Measurements from ENCODE around the gene CNTNAP5. TPM values are rescaled to one million over a fixed set of nuclear protein-coding genes. Genes with fewer than 3 reads are reported as not detected.

The CNTNAP5 gene
- total RNA-seq, 1 experiment from 2014 or later = not detected

- DNase-seq (ENCODE audit: low read depth) = no peak
Measured at GRCh38 chr2:124610141-124610540, 585.1 kb downstream of the CNTNAP5 start.

GRCh38 chr2:124610866-124611265 is 585.8 kb downstream of the CNTNAP5 start:
- no peak for DNase-seq (ENCODE audit: low read depth)

- DNase-seq (ENCODE audit: low read depth) = no peak
Measured at GRCh38 chr2:124623560-124623959, 598.5 kb downstream of the CNTNAP5 start.

- DNase-seq (ENCODE audit: low read depth) = no peak
Measured at GRCh38 chr2:124625561-124625960, 600.5 kb downstream of the CNTNAP5 start.

GRCh38 chr2:124626993-124627392 is 601.9 kb downstream of the CNTNAP5 start:
- no peak for DNase-seq (ENCODE audit: low read depth)

- no peak for DNase-seq (ENCODE audit: low read depth)
Measured at GRCh38 chr2:124633812-124634211, 608.7 kb downstream of the CNTNAP5 start.

- DNase-seq (ENCODE audit: low read depth) = no peak
Measured at GRCh38 chr2:124639524-124639923, 614.4 kb downstream of the CNTNAP5 start.

GRCh38 chr2:124640221-124640750 is 615.2 kb downstream of the CNTNAP5 start:
- no peak for DNase-seq (ENCODE audit: low read depth)

- DNase-seq (ENCODE audit: low read depth) = no peak
Measured at GRCh38 chr2:124646166-124646815, 621.2 kb downstream of the CNTNAP5 start.

GRCh38 chr2:124647245-124647644 is 622.2 kb downstream of the CNTNAP5 start:
- no peak for DNase-seq (ENCODE audit: low read depth)

GRCh38 chr2:124647663-124648062 is 622.6 kb downstream of the CNTNAP5 start:
- no peak for DNase-seq (ENCODE audit: low read depth)

GRCh38 chr2:124649001-124649400 is 623.9 kb downstream of the CNTNAP5 start:
- DNase-seq (ENCODE audit: low read depth) = no peak

- DNase-seq (ENCODE audit: low read depth) = no peak
Measured at GRCh38 chr2:124652099-124652498, 627.0 kb downstream of the CNTNAP5 start.

GRCh38 chr2:124658373-124658772 is 633.3 kb downstream of the CNTNAP5 start:
- DNase-seq (ENCODE audit: low read depth) = no peak

- no peak for DNase-seq (ENCODE audit: low read depth)
Measured at GRCh38 chr2:124661558-124661957, 636.5 kb downstream of the CNTNAP5 start.

GRCh38 chr2:124662946-124663644 is 638.0 kb downstream of the CNTNAP5 start:
- DNase-seq (ENCODE audit: low read depth) = no peak

GRCh38 chr2:124663645-124663997 is 638.5 kb downstream of the CNTNAP5 start:
- DNase-seq (ENCODE audit: low read depth) = no peak

- no peak for DNase-seq (ENCODE audit: low read depth)
Measured at GRCh38 chr2:124664363-124664762, 639.3 kb downstream of the CNTNAP5 start.

GRCh38 chr2:124666976-124667375 is 641.9 kb downstream of the CNTNAP5 start:
- DNase-seq (ENCODE audit: low read depth) = no peak

- DNase-seq (ENCODE audit: low read depth) = no peak
Measured at GRCh38 chr2:124668161-124668560, 643.1 kb downstream of the CNTNAP5 start.

- DNase-seq (ENCODE audit: low read depth) = no peak
Measured at GRCh38 chr2:124670187-124670586, 645.1 kb downstream of the CNTNAP5 start.

GRCh38 chr2:124678043-124678442 is 653.0 kb downstream of the CNTNAP5 start:
- no peak for DNase-seq (ENCODE audit: low read depth)
